ENCODE data around the gene TPRG1L.

GRCh38 chr1:3596663-3597598, 27.9 kb upstream of the TPRG1L start:
- TF ChIP-seq EZH2 (IDR thresholded peaks at IDR 0.05; ENCODE audit: low read length, unreplicated experiment) (no peak), CTCF (conservative IDR thresholded peaks at IDR 0.05; ENCODE audit: low read depth, low read length) (no peak), EZH2phosphoT487 (IDR thresholded peaks at IDR 0.05; ENCODE audit: borderline replicate concordance, low read length) (no peak)
